Endodermal cell (in vitro differentiated cells): ENCODE measurements around the gene AQP1. TPM values are rescaled to one million over a fixed set of nuclear protein-coding genes. Genes with fewer than 3 reads are reported as not detected.

Source experiments
- DNase-seq: peaks from one replicate; pipeline ENCODE4 v3.0.0-alpha.2; 2017
- H3K27ac ChIP-seq: 2 replicates; pipeline ENCODE4 v1.5.1; 2013; ENCODE audit warnings: mild to moderate bottlenecking, low read depth, low read length, moderate library complexity
- H3K27me3 ChIP-seq: 2 replicates; pipeline ENCODE4 v1.6.1; 2013; ENCODE audit warnings: mild to moderate bottlenecking, low read length, moderate library complexity; ENCODE audit not compliant: insufficient read depth, control insufficient read depth, poor library complexity, severe bottlenecking
- H3K36me3 ChIP-seq: 2 replicates; pipeline ENCODE4 v1.7.0; 2013; ENCODE audit warnings: mild to moderate bottlenecking, low read length, moderate library complexity; ENCODE audit not compliant: control insufficient read depth, insufficient read depth
- H3K4me1 ChIP-seq: one replicate; pipeline ENCODE4 v1.7.0; 2013; ENCODE audit warnings: low read length; ENCODE audit not compliant: control insufficient read depth, insufficient read depth
- H3K4me3 ChIP-seq: 2 replicates; pipeline ENCODE4 v1.5.1; 2013; ENCODE audit warnings: mild to moderate bottlenecking, low read length, moderate library complexity
- H3K9ac ChIP-seq: 2 replicates; pipeline ENCODE4 v1.6.1; 2013; ENCODE audit warnings: mild to moderate bottlenecking, low read length, moderate library complexity; ENCODE audit not compliant: poor library complexity, severe bottlenecking; ENCODE audit errors: extremely low read depth
- H3K9me3 ChIP-seq: 2 replicates; pipeline ENCODE4 v1.6.1; 2013; ENCODE audit warnings: mild to moderate bottlenecking, low read length, moderate library complexity; ENCODE audit not compliant: control insufficient read depth
- H3K27ac Mint-ChIP-seq: 2 replicates; pipeline ENCODE4 v1.8.0; 2020; ENCODE audit warnings: mixed read lengths
- H3K27me3 Mint-ChIP-seq: 2 replicates; pipeline ENCODE4 v1.8.0; 2021; ENCODE audit warnings: mild to moderate bottlenecking, mixed read lengths; ENCODE audit not compliant: insufficient read depth
- H3K36me3 Mint-ChIP-seq: 2 replicates; pipeline ENCODE4 v1.8.0; 2020; ENCODE audit warnings: low read depth, mixed read lengths
- H3K4me1 Mint-ChIP-seq: 2 replicates; pipeline ENCODE4 v1.8.0; 2020; ENCODE audit warnings: mixed read lengths
- H3K4me3 Mint-ChIP-seq: 2 replicates; pipeline ENCODE4 v1.8.0; 2020; ENCODE audit warnings: mild to moderate bottlenecking, moderate library complexity, mixed read lengths
- H3K9me3 Mint-ChIP-seq: 2 replicates; pipeline ENCODE4 v1.8.0; 2020; ENCODE audit warnings: mild to moderate bottlenecking, mixed read lengths
- WGBS, 2 experiments: methylation state at CpG; one replicate each; pipeline versions ENCODE4 v1.1.5 to v1.1.7; 2013; ENCODE audit warnings: missing lambda C conversion rate in 2 of 2, mixed read lengths in 1 of 2; ENCODE audit not compliant: insufficient coverage in 1 of 2, insufficient read length in 1 of 2; 5-methylcytosine and 5-hydroxymethylcytosine counted together
- total RNA-seq, 2 donors: library from RNA; stranded (reverse); fragmentation: NEBNext Ultra II Directional in 1 of 2; extraction: Animal tissue kit (Norgen Biotek cat#: 25700) in 1 of 2; gene quantifications; 2 replicates in 1 of 2; 3 replicates in 1 of 2; pipeline ENCODE4 v1.2.1, GENCODE V29; 2021
- TF ChIP-seq, protein P1 (sequence below): fragments of 200-600 bp; sonication (generic); conservative IDR thresholded peaks from 2 replicates; pipeline ENCODE4 v1.5.0; 2021; ENCODE audit warnings: antibody characterized with exemption, mild to moderate bottlenecking

The AQP1 gene
- total RNA-seq, 2 donors from 2014 or later, result 0.26 to 0.91 TPM

DNA sequence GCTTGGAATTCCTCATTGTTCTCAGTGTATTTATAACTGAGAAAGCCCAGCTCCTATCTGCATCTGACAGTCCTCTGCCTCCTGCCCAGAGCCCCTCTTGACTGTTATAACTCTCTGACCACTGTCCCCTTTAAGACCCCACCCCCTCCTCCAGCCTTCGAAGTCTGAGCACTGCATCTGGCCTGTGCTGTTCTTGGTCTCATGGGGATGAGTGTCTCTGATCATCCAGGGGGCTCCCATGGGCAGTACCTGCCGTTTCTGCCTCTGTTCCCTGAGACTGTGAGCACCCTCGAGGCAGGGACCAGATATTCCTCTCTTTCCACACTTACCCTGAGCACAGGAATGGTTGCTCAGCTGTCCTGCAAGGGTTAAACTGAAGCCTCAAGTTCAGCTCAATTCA, 59.8 kb downstream of the AQP1 start:
- no peak for DNase-seq
- Histone ChIP-seq H3K27me3 (peaks cover 7% of the 10 kb centered on the region), H3K9me3 (no peaks in the 10 kb centered on the region), H3K4me1 (no peaks in the 10 kb centered on the region), H3K36me3 (no peaks in the 10 kb centered on the region), H3K9ac (no peak overlapping the region), H3K27ac (no peak overlapping the region), H3K4me3 (no peak overlapping the region)
- Mint-ChIP-seq H3K27ac (no peak overlapping the region), H3K36me3 (no peaks in the 10 kb centered on the region), H3K9me3 (no peaks in the 10 kb centered on the region), H3K27me3 (peaks cover 21% of the 10 kb centered on the region), H3K4me3 (no peak overlapping the region), H3K4me1 (peaks cover 7% of the 10 kb centered on the region)
- WGBS, 2 experiments, result 58 to 75% methylated on average over 2 to 3 of the region's 3 CpGs
- TF ChIP-seq, protein P1, sequence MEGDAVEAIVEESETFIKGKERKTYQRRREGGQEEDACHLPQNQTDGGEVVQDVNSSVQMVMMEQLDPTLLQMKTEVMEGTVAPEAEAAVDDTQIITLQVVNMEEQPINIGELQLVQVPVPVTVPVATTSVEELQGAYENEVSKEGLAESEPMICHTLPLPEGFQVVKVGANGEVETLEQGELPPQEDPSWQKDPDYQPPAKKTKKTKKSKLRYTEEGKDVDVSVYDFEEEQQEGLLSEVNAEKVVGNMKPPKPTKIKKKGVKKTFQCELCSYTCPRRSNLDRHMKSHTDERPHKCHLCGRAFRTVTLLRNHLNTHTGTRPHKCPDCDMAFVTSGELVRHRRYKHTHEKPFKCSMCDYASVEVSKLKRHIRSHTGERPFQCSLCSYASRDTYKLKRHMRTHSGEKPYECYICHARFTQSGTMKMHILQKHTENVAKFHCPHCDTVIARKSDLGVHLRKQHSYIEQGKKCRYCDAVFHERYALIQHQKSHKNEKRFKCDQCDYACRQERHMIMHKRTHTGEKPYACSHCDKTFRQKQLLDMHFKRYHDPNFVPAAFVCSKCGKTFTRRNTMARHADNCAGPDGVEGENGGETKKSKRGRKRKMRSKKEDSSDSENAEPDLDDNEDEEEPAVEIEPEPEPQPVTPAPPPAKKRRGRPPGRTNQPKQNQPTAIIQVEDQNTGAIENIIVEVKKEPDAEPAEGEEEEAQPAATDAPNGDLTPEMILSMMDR, result no peak

DNA sequence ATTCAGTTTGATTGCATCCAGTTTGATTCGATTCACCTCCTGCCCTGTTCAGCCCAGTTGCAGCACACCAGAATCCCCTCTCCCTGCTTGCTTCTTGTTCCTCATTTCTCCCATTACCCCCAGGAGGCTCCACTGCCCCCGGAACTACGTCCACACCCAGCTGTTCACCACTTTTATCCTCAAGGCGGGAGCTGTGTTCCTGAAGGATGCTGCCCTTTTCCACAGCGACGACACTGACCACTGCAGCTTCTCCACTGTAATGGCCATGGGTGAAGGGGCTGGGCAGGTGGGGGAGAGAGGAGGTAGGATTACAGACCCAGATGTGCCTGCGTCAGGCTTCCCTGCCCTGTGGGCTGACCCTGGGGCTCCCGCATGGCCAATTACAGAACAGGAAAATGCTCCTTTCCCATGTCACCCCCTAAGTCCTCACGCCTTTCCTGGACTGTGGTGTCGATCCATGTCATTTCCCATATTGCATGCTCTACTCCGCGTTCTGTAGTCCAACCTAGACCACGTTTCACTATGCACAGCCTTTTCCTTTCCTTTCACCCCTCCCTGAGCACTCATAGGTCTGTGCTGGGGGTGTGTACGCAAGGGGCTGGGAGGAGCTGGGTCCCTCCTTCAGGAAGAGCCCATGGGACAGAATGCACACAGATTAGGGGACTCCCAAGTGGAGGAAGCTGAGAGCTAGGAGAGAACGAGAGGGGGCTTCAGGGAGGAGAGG, 60.3 kb downstream of the AQP1 start:
- Histone ChIP-seq H3K4me1 (no peaks in the 10 kb centered on the region), H3K36me3 (no peaks in the 10 kb centered on the region), H3K9ac (no peak overlapping the region), H3K4me3 (no peak overlapping the region), H3K9me3 (no peaks in the 10 kb centered on the region), H3K27ac (no peak overlapping the region), H3K27me3 (peaks cover 7% of the 10 kb centered on the region)
- Mint-ChIP-seq H3K27me3 (peaks cover 21% of the 10 kb centered on the region), H3K27ac (no peak overlapping the region), H3K9me3 (no peaks in the 10 kb centered on the region), H3K4me1 (peaks cover 7% of the 10 kb centered on the region), H3K36me3 (no peaks in the 10 kb centered on the region), H3K4me3 (no peak overlapping the region)
- DNase-seq, result no peak
- TF ChIP-seq, protein P1, result no peak
- 81 to 82% methylated on average over 12 to 15 of the region's 15 CpGs for WGBS, 2 experiments

DNA sequence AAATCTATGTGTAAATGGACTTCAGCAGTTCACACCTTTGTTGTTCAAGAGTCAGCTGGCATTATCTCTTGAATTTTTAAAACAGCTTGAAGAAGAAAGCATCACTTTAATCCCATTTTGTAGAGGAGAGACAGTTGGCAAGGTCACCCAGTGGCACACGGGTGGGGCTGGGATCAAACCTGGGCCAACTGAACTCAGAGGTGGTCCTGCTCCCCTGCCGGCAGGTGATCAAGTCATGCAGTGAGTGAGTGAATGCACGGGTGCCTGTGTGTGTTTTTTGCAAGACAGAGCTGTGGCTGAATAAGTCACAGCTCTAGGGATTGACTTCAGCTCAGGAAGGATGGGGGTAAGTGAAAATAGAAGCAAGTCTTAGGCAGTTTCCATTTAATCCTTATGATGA, 61.6 kb downstream of the AQP1 start:
- no peaks in the 10 kb centered on the region for H3K9me3 ChIP-seq
- TF ChIP-seq, protein P1, result no peak
- no peaks in the 10 kb centered on the region for H3K9me3 Mint-ChIP-seq
- WGBS, 2 experiments, result 70 to 91% methylated on average over 1 to 3 of the region's 3 CpGs
- no peak overlapping the region for H3K9ac ChIP-seq
- no peaks in the 10 kb centered on the region for H3K36me3 ChIP-seq
- H3K4me3 ChIP-seq, result no peak overlapping the region
- H3K27me3 Mint-ChIP-seq, result peaks cover 21% of the 10 kb centered on the region
- H3K4me3 Mint-ChIP-seq, result no peak overlapping the region
- H3K4me1 Mint-ChIP-seq, result peaks cover 7% of the 10 kb centered on the region
- H3K27me3 ChIP-seq, result peaks cover 7% of the 10 kb centered on the region
- H3K36me3 Mint-ChIP-seq, result no peaks in the 10 kb centered on the region
- H3K4me1 ChIP-seq, result no peaks in the 10 kb centered on the region
- no peak overlapping the region for H3K27ac Mint-ChIP-seq
- no peak for DNase-seq
- no peak overlapping the region for H3K27ac ChIP-seq
